ENCODE data around the gene KCNG1. TPM values are rescaled to one million over a fixed set of nuclear protein-coding genes. Genes with fewer than 3 reads are reported as not detected.

KCNG1 gene
- polyA plus RNA-seq, 3 donors from 2014 or later: not detected

DNA sequence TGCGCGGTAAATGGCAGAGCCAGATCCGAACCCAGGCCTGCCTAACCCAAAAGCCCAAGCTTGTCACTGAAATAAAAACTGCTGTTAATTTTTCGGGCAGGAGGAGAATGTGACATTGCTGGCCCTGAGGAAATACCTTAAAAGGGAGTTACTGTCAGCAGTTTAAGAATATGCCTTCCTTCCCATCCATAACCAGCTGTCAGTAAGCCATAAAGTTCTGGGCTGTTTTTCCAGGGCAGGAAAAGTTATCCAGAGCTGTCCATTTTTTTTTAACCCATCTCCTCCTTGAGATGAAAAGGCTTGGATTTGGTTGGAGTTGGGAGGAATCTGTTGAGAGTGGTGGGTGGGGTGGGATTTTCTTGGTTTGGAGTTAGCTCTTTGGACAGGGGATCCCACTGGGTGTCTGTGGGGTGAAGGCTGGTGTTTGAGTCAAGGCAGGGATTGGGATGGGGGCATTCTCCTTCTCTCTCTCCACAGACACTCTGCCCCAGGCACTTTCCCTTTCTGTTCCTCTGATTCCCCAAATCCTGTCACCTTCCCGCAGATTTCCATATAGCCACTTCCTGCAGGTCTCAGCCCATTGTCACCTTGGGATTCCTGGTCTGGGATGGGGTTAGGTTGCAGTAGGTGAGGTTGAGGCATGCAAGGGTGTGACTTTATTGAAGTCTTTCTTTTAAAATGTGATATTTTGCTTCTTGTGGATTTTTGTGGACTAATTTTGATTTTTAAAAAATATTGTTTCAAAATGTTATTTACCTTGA lies 4.3 kb upstream of the KCNG1 start:
- Mint-ChIP-seq H3K4me1 (peaks cover 4 to 12% of the 10 kb centered on the region in 2 donors), H3K4me3 (no peak overlapping the region), H3K36me3 (no peaks in the 10 kb centered on the region), H3K27me3 (ENCODE audit: low read depth in 3 of 3) (peaks cover 13 to 22% (median 21%) of the 10 kb centered on the region in 3 donors), H3K27ac (no peak overlapping the region), H3K9me3 (no peaks in the 10 kb centered on the region)
- no peak for DNase-seq

DNA sequence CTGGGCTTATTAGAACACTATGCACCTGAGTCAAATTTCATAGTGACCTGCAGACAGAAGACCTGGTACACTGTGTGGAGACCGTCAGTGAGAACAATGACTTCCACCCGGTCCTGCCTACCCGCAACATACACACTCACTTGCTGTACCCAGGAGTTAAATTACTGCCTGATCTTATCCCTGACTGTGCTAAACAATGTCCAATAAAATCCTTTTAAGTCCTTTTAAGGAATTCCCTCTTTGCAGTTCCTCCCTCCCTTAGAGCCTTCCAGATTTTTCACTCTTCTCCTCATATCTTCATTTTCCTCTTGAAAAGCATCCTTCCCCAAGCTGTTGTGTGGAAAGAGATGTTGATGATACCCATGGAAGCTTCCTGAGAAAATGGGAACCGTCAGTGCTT lies 3.4 kb upstream of the KCNG1 start:
- Mint-ChIP-seq H3K27me3 (ENCODE audit: low read depth in 3 of 3) (peaks cover 16 to 26% (median 21%) of the 10 kb centered on the region in 3 donors), H3K36me3 (no peaks in the 10 kb centered on the region), H3K27ac (no peak overlapping the region), H3K4me3 (no peak overlapping the region), H3K9me3 (no peaks in the 10 kb centered on the region), H3K4me1 (peaks cover 6 to 12% of the 10 kb centered on the region in 2 donors)
- DNase-seq: no peak

- H3K36me3 Mint-ChIP-seq: no peaks in the 10 kb centered on the region
- H3K27ac Mint-ChIP-seq: no peak overlapping the region
- peaks cover 6 to 12% of the 10 kb centered on the region in 2 donors for H3K4me1 Mint-ChIP-seq
- H3K9me3 Mint-ChIP-seq: no peaks in the 10 kb centered on the region
- peaks cover 18 to 26% (median 22%) of the 10 kb centered on the region in 3 donors for H3K27me3 Mint-ChIP-seq (ENCODE audit: low read depth in 3 of 3)
- peak overlapping the region in 4 of 5 donors; percentile 2 to 47 (median 15) for H3K4me3 Mint-ChIP-seq
- no peak for DNase-seq
Observed at GRCh38 chr20:51024761-51025160, 1.9 kb upstream of the KCNG1 start.

DNA sequence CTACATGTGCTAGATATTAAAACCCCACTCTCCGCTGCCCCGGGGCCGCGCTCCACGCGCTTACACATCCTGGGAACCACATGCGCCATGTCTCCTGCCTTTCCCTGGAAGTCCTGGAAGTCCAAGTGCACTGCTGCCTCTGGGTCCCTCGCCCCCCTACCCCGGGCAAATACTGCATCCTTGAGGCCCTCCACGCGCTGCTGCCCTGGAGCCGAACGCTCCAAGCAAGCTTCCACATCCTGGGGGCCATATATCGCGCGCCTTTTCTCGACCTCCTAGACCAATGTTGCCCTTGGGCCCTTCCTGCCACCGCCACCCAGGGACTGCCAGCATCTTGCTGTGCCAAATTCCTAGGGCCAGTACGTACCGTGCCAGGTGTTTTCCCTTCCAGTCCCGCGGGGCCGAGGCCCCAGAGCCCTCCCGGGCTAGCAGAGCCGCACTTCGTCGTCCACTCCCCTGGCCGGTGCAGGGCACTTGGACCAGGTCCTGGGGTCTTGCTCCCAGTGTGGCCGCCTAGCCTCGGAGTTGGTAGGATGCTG lies 779 bp upstream of the KCNG1 start:
- Mint-ChIP-seq H3K4me1 (peaks cover 6 to 12% of the 10 kb centered on the region in 2 donors), H3K9me3 (no peaks in the 10 kb centered on the region), H3K27ac (no peak overlapping the region), H3K36me3 (no peaks in the 10 kb centered on the region), H3K27me3 (ENCODE audit: low read depth in 3 of 3) (peaks cover 15 to 27% (median 22%) of the 10 kb centered on the region in 3 donors), H3K4me3 (peak overlapping the region; percentile 65 to 77 (median 72))
- no peak for DNase-seq

DNA sequence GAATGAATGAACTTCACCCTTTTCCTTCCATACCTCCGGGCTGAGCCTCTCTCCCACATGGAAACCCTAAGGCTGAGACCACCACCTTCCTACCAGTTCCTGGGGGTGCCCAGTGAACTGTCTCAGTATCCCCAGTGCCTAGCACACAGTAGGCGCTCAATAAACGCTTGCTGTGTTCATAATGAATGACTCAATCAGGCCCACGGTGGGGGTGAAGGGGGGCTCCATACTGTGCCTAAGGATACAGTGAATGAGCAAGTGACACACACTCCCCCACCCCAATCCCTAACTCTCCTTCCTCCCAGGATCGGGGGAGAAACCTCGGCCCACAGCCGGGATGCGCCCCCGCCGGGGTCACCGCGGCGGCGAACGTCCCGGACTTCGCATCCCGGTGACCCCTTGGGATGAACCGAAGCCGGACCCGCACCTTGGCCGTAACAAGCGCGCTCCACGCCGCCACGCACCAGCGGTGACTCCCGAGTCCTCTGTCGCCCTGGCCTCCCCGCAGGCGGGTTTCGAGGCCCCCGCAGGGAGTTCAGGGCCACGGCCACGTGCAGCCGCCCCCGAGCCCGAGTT lies 592 bp downstream of the KCNG1 start:
- Mint-ChIP-seq H3K9me3 (no peaks in the 10 kb centered on the region), H3K27ac (no peak overlapping the region), H3K4me1 (peaks cover 6 to 12% of the 10 kb centered on the region in 2 donors), H3K36me3 (no peaks in the 10 kb centered on the region), H3K4me3 (peak overlapping the region; percentile 33 to 56 (median 43)), H3K27me3 (ENCODE audit: low read depth in 3 of 3) (peaks cover 13 to 23% (median 18%) of the 10 kb centered on the region in 3 donors)
- no peak for DNase-seq

- no peaks in the 10 kb centered on the region for H3K36me3 Mint-ChIP-seq
- no peaks in the 10 kb centered on the region for H3K9me3 Mint-ChIP-seq
- H3K4me1 Mint-ChIP-seq: peaks cover 6 to 12% of the 10 kb centered on the region in 2 donors
- H3K4me3 Mint-ChIP-seq: peak overlapping the region; percentile 33 to 56 (median 43)
- no peak for DNase-seq
- peaks cover 14 to 23% (median 17%) of the 10 kb centered on the region in 3 donors for H3K27me3 Mint-ChIP-seq (ENCODE audit: low read depth in 3 of 3)
- H3K27ac Mint-ChIP-seq: no peak overlapping the region
Observed at GRCh38 chr20:51021067-51022025, 1.6 kb downstream of the KCNG1 start.

GRCh38 chr20:51020657-51021056 lies 2.2 kb downstream of the KCNG1 start:
- peaks cover 6 to 12% of the 10 kb centered on the region in 2 donors for H3K4me1 Mint-ChIP-seq
- DNase-seq: no peak
- H3K36me3 Mint-ChIP-seq: no peaks in the 10 kb centered on the region
- no peaks in the 10 kb centered on the region for H3K9me3 Mint-ChIP-seq
- H3K4me3 Mint-ChIP-seq: no peak overlapping the region
- H3K27ac Mint-ChIP-seq: no peak overlapping the region
- H3K27me3 Mint-ChIP-seq (ENCODE audit: low read depth in 3 of 3): peaks cover 13 to 22% (median 17%) of the 10 kb centered on the region in 3 donors

GRCh38 chr20:51019656-51020592 lies 3.0 kb downstream of the KCNG1 start:
- Mint-ChIP-seq H3K9me3 (no peaks in the 10 kb centered on the region), H3K4me3 (no peak overlapping the region)

DNA sequence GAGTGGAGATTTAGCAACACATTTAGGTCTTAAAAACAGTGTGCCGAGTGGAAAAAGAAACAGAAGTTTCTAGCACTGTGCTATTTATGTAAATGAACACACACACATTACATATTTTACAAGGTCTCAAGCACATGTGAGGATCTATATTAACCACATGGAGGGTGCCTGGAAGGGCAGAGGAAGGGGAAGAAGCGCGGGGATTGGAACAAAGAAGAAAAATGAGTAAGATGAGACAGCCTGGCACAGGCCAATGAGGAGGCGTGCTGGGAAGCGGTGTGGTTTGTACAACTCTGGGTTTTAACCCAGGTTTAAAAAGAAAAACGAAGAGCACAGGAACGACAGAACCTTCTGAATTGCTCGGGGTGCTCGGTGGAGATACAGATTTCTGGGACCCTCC lies 5.7 kb downstream of the KCNG1 start:
- peaks cover 11 to 16% (median 14%) of the 10 kb centered on the region in 3 donors for H3K27me3 Mint-ChIP-seq (ENCODE audit: low read depth in 3 of 3)
- no peak for DNase-seq
- H3K27ac Mint-ChIP-seq: no peak overlapping the region
- H3K4me3 Mint-ChIP-seq: no peak overlapping the region
- peaks cover 0 to 3% of the 10 kb centered on the region in 2 donors for H3K4me1 Mint-ChIP-seq
- no peaks in the 10 kb centered on the region for H3K9me3 Mint-ChIP-seq
- H3K36me3 Mint-ChIP-seq: no peaks in the 10 kb centered on the region

More at GRCh38 chr20:51019656-51020592, 3.0 kb downstream of the KCNG1 start:
- DNase-seq: no peak
- H3K27me3 Mint-ChIP-seq (ENCODE audit: low read depth in 3 of 3): peaks cover 15 to 23% (median 17%) of the 10 kb centered on the region in 3 donors
- no peaks in the 10 kb centered on the region for H3K36me3 Mint-ChIP-seq
- H3K4me1 Mint-ChIP-seq: peaks cover 6 to 12% of the 10 kb centered on the region in 2 donors
- no peak overlapping the region for H3K27ac Mint-ChIP-seq

DNA sequence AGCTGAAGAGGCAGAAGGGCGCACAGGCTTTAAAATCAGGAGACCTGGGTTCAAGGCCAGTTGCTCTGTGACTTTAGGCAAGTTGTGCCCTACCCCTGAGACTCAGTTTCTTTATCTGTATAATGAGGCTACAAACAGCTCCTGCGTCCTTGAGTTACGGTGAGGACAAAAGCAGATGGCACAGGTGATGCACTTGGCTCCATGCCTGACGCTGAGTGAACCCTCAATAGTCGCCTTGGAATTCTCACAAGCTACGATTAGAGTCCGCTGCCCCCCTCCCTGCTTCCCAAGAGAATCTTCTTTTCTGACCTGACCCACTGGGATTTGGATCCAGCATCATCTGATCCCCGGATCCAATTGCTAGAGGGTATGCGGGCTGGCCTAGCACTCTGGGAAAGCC lies 6.4 kb downstream of the KCNG1 start:
- Mint-ChIP-seq H3K27me3 (ENCODE audit: low read depth in 3 of 3) (peaks cover 4 to 14% (median 12%) of the 10 kb centered on the region in 3 donors), H3K36me3 (no peaks in the 10 kb centered on the region), H3K4me3 (no peak overlapping the region), H3K4me1 (no peaks in the 10 kb centered on the region), H3K9me3 (no peaks in the 10 kb centered on the region), H3K27ac (no peak overlapping the region)
- no peak for DNase-seq

DNA sequence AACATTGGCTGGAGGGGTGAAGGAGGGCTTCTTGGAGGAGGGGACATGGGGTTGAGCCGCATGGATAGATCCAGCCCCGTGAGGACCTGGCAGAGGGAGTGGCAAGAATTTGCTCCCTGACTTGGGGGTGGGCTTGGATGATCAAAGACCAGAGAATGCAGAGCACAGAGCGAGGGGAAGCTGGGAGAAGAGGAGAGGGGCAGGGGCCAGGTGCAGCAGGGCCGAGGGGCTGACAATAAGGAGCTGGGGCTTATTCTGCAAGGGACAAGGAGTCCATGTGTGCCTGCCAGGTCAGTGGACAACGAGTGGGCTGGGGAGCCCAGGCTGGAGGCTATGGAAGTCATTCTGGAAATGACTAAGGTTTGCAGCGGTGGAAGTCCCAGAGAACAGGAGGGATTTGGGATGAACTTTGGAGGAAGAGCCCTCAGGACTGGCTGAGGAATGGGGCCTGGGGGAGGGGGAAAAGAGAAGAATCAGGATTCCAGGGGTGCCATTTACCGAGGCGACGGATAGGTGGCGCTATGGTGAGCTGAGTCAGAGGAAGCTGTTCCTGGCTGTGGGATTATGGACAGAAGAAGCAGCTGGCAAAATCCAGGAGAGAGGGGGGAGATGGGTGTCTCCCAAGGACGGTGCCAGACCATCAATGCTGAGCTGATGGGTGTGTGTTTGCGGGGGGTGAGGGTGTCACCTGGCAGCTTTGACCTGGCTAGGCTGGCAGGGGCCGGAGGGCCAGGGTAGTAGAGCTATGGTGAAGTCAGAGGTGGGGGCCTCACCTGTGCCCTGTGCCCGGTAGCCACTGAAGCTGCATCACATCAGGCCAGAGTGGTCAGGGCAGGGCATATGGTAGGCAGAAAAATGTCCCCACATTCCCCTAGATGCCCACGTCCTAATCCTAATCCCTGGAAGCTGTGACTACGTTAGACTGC lies 7.8 kb downstream of the KCNG1 start:
- H3K4me1 Mint-ChIP-seq: no peaks in the 10 kb centered on the region
- H3K27me3 Mint-ChIP-seq (ENCODE audit: low read depth in 3 of 3): peaks cover 0 to 17% (median 8%) of the 10 kb centered on the region in 3 donors
- no peak overlapping the region for H3K4me3 Mint-ChIP-seq
- H3K27ac Mint-ChIP-seq: no peak overlapping the region
- no peaks in the 10 kb centered on the region for H3K9me3 Mint-ChIP-seq
- H3K36me3 Mint-ChIP-seq: no peaks in the 10 kb centered on the region
- no peak for DNase-seq
